H7 (cell line): ENCODE results near the gene HOXA3. TPM values are rescaled to one million over a fixed set of nuclear protein-coding genes. Genes with fewer than 3 reads are reported as not detected.

Source experiments
- DNase-seq: peaks from one replicate; pipeline ENCODE4 v3.0.0; 2012
- H3K27me3 ChIP-seq: 2 replicates; pipeline ENCODE4 v1.6.0; 2011; ENCODE audit warnings: mild to moderate bottlenecking, low read length; ENCODE audit not compliant: control insufficient read depth, insufficient read depth
- H3K36me3 ChIP-seq: replicated peaks from 2 replicates; pipeline ENCODE4 v1.5.1; 2011; ENCODE audit warnings: low read length; ENCODE audit not compliant: control insufficient read depth, insufficient read depth
- H3K4me3 ChIP-seq: 2 replicates; pipeline ENCODE4 v1.5.1; 2011; ENCODE audit warnings: low read depth, mild to moderate bottlenecking, control low read depth, low read length, moderate library complexity; ENCODE audit not compliant: insufficient read depth
- total RNA-seq: library from RNA; depleted of rRNA; stranded (reverse); fragments of >200 nt; shearing (Covaris generic); gene quantifications from 2 replicates; pipeline ENCODE4 v1.2.3, GENCODE V29; 2014

Gene HOXA3
- total RNA-seq, 1 experiment from 2014 or later, result not detected

DNA sequence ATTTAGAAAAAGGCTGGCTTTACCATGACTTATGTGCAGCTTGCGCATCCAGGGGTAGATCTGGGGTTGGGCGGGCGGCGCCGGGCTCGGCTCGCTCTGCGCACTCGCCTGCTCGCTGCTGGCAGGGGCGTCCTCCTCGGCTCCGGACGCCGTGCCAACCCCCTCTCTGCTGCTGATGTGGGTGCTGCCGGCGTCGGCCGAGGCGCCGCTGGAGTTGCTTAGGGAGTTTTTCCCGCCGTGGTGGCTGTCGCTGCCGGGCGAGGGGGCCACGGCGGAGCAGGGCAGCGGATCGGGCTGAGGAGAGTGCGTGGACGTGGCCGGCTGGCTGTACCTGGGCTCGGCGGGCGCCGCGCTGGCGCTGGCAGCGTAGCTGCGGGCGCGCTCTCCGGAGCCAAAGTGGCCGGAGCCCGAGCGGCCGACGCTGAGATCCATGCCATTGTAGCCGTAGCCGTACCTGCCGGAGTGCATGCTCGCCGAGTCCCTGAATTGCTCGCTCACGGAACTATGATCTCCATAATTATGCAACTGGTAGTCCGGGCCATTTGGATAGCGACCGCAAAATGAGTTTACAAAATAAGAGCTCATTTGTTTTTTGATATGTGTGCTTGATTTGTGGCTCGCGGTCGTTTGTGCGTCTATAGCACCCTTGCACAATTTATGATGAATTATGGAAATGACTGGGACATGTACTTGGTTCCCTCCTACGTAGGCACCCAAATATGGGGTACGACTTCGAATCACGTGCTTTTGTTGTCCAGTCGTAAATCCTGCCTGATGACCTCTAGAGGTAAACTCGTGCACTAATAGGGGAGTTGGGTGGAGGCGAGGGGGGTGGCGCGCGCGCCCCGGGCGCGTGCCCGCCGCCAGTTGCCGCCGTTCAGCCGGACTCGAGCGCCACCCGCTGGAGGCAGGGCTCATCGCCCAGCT lies 9.1 kb downstream of the HOXA3 start, which contains the start of gene HOXA5:
Gene HOXA5 (minus strand): TSS at position 659 of the 927 bp plus-strand sequence. CDS start 74 bp downstream, at position 585.
- peaks cover 99% of the 10 kb centered on the region for H3K27me3 ChIP-seq
- peak within 1 kb of the TSS; percentile 27 for H3K4me3 ChIP-seq
- H3K36me3 ChIP-seq, result no peaks in the 10 kb centered on the region
- DNase-seq, result peak; percentile 98

DNA sequence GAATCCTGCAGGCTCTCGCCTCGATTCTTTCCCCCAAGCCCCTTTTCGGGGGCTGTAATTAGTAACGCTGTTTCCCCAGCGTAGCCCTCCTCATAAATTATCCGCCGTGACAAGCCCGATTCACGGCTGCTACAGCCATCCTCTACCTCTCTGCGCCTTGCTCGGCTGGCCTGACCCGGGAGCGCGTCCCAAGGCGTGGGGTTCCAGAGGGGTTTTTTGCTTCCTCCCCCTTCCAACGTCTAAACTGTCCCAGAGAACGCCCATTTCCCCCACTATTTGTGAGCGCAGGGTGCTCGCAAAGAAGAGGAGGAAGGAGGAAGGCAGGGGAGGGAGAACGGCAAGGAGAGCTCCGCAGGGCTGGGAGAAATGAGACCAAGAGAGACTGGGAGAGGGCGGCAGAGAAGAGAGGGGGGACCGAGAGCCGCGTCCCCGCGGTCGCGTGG lies 9.8 kb downstream of the HOXA3 start:
- no peak for DNase-seq
- no peaks in the 10 kb centered on the region for H3K36me3 ChIP-seq
- H3K4me3 ChIP-seq, result peak overlapping the region; percentile 27
- H3K27me3 ChIP-seq, result peaks cover 99% of the 10 kb centered on the region

DNA sequence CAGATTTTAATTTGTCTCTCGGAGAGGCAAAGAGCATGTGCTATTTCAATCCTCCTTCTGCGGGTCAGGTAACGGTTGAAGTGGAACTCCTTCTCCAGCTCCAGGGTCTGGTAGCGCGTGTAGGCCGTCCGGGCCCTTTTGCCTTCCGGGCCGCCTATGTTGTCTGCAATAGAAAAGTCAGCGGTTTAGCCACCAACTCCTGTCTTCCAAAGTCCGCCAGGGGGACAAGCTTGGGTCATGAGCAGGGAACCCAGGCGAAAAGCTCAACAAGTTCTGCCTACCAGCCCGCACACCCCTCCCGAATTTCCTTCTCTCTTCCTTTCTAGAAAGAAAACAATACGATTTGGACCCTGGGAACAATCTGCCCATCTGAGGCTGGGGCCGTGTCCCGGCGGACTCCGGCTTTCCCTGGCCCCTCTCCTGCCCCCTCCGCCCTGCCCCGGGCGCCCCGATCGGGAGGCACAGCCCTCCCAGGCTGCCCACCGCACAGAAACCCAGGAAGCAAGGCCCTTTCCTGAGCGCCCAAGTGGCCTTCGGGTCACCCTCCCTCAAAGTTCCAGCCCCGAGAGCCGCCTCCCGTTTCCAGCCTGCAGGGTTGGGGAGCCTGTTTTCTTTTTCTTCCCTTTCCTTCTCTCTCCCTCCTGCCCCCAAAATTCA lies 10.3 kb downstream of the HOXA3 start:
- peak; percentile 82 for DNase-seq
- Histone ChIP-seq H3K27me3 (peaks cover 99% of the 10 kb centered on the region), H3K4me3 (no peak overlapping the region), H3K36me3 (no peaks in the 10 kb centered on the region)

GRCh38 chr7:27141137-27141922 lies 11.1 kb downstream of the HOXA3 start:
- no peak for DNase-seq
- H3K36me3 ChIP-seq, result no peaks in the 10 kb centered on the region
- peaks cover 99% of the 10 kb centered on the region for H3K27me3 ChIP-seq
- no peak overlapping the region for H3K4me3 ChIP-seq

DNA sequence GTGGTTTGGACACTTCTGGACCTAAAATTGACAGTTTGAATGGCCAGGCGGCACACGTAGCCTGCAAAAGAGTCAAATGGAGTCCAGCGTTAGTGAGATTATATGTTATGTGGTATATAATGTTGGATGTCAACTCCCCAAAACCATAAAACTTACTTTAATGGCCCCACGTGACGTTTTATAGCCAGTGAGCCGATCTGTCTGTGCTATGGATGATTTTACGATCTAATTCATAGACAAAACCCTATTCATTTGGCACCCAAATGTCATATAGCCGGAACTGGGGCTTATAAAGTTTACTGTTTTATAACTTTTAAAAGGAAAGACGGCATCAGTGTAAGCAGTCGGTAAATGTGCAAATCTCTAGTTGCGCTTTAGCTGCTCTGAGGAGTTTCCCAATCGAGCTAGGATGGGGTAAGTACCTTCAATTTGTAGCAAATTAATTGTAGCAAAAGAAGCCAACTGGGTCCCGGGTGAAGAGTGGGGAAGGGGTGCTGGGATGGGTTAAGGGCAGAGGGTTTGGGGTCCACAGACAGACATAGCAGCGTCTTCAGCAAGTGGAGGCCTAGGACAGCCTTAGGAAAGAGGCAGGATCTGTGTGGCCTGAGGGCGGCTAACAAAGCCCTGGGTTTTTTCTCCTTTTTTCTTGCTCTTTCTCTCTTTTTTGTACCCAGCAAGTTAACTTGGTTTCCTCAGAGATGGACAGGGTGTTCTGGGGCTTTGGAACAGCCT lies 12.1 kb downstream of the HOXA3 start:
- no peak overlapping the region for H3K4me3 ChIP-seq
- no peaks in the 10 kb centered on the region for H3K36me3 ChIP-seq
- peaks cover 99% of the 10 kb centered on the region for H3K27me3 ChIP-seq
- DNase-seq, result peak; percentile 38

GRCh38 chr7:27139334-27140125 lies 12.9 kb downstream of the HOXA3 start:
- H3K36me3 ChIP-seq, result no peaks in the 10 kb centered on the region
- no peak overlapping the region for H3K4me3 ChIP-seq
- peaks cover 99% of the 10 kb centered on the region for H3K27me3 ChIP-seq
- peak; percentile 82 for DNase-seq

DNA sequence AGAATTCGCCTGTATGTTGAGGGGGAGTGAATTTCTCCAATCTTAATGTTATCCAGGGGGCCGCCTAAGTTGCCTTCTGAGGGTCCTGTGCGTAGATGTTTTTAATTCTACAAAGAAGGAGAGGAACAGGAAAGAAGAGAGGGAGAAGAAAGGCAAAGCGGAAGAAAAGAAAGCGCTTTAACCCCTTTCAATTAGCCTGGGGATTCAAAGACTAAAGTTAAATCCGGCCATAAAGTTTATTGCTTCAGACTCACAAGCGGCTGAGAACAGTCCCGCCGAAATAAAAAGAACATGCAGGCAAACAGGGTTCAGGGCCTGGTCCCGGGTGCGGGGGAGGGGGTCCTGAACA lies 13.4 kb downstream of the HOXA3 start:
- no peaks in the 10 kb centered on the region for H3K36me3 ChIP-seq
- H3K27me3 ChIP-seq, result peaks cover 99% of the 10 kb centered on the region
- no peak for DNase-seq
- H3K4me3 ChIP-seq, result no peak overlapping the region

DNA sequence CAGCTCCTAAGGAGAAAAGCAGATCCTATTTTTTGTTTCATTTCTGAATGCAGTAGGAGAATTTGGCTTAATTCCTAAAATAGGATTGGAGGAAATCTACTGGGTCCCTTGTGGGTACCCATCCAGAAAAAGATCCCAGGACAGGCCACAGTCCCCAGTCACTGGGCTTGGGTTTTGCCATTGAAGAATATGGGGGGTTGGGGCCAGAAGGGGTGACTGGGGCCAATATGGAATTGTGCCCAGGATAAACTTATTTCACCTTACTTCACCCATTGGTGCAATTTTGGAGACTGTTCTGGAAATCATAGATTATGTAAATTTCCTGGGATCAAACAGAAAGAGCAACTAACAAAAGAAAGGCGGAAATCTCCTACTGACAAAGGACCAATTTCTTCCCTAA lies 13.9 kb downstream of the HOXA3 start:
- no peak for DNase-seq
- H3K27me3 ChIP-seq, result peaks cover 100% of the 10 kb centered on the region
- H3K4me3 ChIP-seq, result no peak overlapping the region
- H3K36me3 ChIP-seq, result no peaks in the 10 kb centered on the region

DNA sequence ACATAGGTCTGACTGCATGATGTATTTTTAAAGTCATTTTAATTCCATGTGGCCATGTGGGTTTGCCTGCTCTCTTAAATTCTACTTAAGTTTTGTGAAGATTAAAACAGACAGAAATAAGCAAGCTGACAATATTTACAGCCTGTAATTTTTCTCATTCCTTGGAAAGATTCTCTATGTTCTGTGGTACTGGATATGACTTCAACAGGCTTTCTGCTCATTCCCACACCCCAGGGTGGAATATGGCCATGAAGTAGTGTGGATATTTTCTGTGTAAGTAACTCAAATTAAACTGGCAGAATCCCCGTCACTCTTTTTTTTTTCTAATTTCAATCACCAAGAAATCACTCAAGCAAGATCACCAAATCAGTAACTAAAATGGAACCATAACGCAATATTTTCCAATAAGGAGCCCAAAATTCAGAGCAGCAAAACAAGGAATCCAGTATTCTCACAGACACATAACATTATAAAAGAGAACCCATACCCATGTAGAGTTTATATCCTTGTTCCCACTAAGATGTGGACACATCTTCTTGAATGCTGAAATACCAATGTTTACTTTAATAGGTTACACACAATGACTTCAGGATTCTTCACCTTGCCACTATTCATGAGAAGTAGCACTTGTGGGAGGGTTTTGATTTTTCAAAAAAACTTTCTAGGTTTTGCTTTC lies 14.6 kb downstream of the HOXA3 start:
- Histone ChIP-seq H3K27me3 (peaks cover 100% of the 10 kb centered on the region), H3K4me3 (no peak overlapping the region), H3K36me3 (no peaks in the 10 kb centered on the region)
- no peak for DNase-seq

GRCh38 chr7:27134392-27134791 lies 18.0 kb downstream of the HOXA3 start:
- no peak for DNase-seq
- Histone ChIP-seq H3K36me3 (no peaks in the 10 kb centered on the region), H3K4me3 (no peak overlapping the region), H3K27me3 (peaks cover 98% of the 10 kb centered on the region)

- Histone ChIP-seq H3K36me3 (no peaks in the 10 kb centered on the region), H3K27me3 (peaks cover 98% of the 10 kb centered on the region), H3K4me3 (no peak overlapping the region)
- DNase-seq, result peak; percentile 30
These were observed 18.8 kb downstream of the HOXA3 start for GRCh38 chr7:27133409-27134231.

DNA sequence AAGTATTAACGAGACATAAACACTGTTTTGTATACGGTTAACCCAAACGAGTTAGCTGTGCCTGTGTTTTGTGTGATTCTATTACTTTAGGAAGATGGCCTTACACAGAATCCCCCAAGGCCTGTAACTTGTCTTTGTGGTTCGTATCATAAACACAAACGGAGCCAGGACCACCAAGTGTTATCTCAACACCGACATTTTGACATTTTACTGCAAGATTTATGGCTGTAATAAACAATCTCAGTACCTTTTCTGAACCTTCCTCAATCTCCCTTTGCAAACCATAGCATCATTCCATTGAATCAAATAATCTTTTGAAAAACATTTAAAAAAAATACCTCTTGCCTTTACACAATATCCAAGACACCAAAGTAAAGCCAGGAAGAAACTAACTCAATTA lies 19.4 kb downstream of the HOXA3 start:
- Histone ChIP-seq H3K4me3 (no peak overlapping the region), H3K36me3 (no peaks in the 10 kb centered on the region), H3K27me3 (peaks cover 98% of the 10 kb centered on the region)
- DNase-seq, result no peak
